Astrocyte (in vitro differentiated cells and primary cell): ENCODE measurements around the gene OR6B2.

Experiments
- CTCF ChIP-seq: IDR thresholded peaks from 2 replicates; pipeline ENCODE4 v1.5.1; 2011; ENCODE audit warnings: low read depth, mild to moderate bottlenecking, inconsistent platforms, low read length, moderate library complexity; ENCODE audit not compliant: insufficient read depth
- EZH2 ChIP-seq: IDR thresholded peaks from 2 replicates; pipeline ENCODE4 v1.6.1; 2012; ENCODE audit warnings: mild to moderate bottlenecking, low read length, inconsistent platforms; ENCODE audit not compliant: insufficient read depth

GRCh38 chr2:240066489-240066888, 36.3 kb upstream of the OR6B2 start:
- TF ChIP-seq CTCF, result no peak
- TF ChIP-seq EZH2, result no peak
